Endodermal cell (in vitro differentiated cells): ENCODE measurements around the gene ERMAP. TPM values are rescaled to one million over a fixed set of nuclear protein-coding genes. Genes with fewer than 3 reads are reported as not detected.
A peak's percentile ranks its signal among the peaks of the same experiment; 100 is the strongest.

Experiments
- DNase-seq: peaks from one replicate; pipeline ENCODE4 v3.0.0-alpha.2; 2017
- H3K27ac ChIP-seq: 2 replicates; pipeline ENCODE4 v1.5.1; 2013; ENCODE audit warnings: mild to moderate bottlenecking, low read depth, low read length, moderate library complexity
- H3K27me3 ChIP-seq: 2 replicates; pipeline ENCODE4 v1.6.1; 2013; ENCODE audit warnings: mild to moderate bottlenecking, low read length, moderate library complexity; ENCODE audit not compliant: insufficient read depth, control insufficient read depth, poor library complexity, severe bottlenecking
- H3K36me3 ChIP-seq: 2 replicates; pipeline ENCODE4 v1.7.0; 2013; ENCODE audit warnings: mild to moderate bottlenecking, low read length, moderate library complexity; ENCODE audit not compliant: control insufficient read depth, insufficient read depth
- H3K4me1 ChIP-seq: one replicate; pipeline ENCODE4 v1.7.0; 2013; ENCODE audit warnings: low read length; ENCODE audit not compliant: control insufficient read depth, insufficient read depth
- H3K4me3 ChIP-seq: 2 replicates; pipeline ENCODE4 v1.5.1; 2013; ENCODE audit warnings: mild to moderate bottlenecking, low read length, moderate library complexity
- H3K9ac ChIP-seq: 2 replicates; pipeline ENCODE4 v1.6.1; 2013; ENCODE audit warnings: mild to moderate bottlenecking, low read length, moderate library complexity; ENCODE audit not compliant: poor library complexity, severe bottlenecking; ENCODE audit errors: extremely low read depth
- H3K9me3 ChIP-seq: 2 replicates; pipeline ENCODE4 v1.6.1; 2013; ENCODE audit warnings: mild to moderate bottlenecking, low read length, moderate library complexity; ENCODE audit not compliant: control insufficient read depth
- H3K27ac Mint-ChIP-seq: 2 replicates; pipeline ENCODE4 v1.8.0; 2020; ENCODE audit warnings: mixed read lengths
- H3K27me3 Mint-ChIP-seq: 2 replicates; pipeline ENCODE4 v1.8.0; 2021; ENCODE audit warnings: mild to moderate bottlenecking, mixed read lengths; ENCODE audit not compliant: insufficient read depth
- H3K36me3 Mint-ChIP-seq: 2 replicates; pipeline ENCODE4 v1.8.0; 2020; ENCODE audit warnings: low read depth, mixed read lengths
- H3K4me1 Mint-ChIP-seq: 2 replicates; pipeline ENCODE4 v1.8.0; 2020; ENCODE audit warnings: mixed read lengths
- H3K4me3 Mint-ChIP-seq: 2 replicates; pipeline ENCODE4 v1.8.0; 2020; ENCODE audit warnings: mild to moderate bottlenecking, moderate library complexity, mixed read lengths
- H3K9me3 Mint-ChIP-seq: 2 replicates; pipeline ENCODE4 v1.8.0; 2020; ENCODE audit warnings: mild to moderate bottlenecking, mixed read lengths
- CTCF ChIP-seq: fragments of 200-600 bp; sonication (generic); conservative IDR thresholded peaks from 2 replicates; pipeline ENCODE4 v1.5.0; 2021; ENCODE audit warnings: antibody characterized with exemption, mild to moderate bottlenecking
- WGBS, 2 experiments: methylation state at CpG; one replicate each; pipeline versions ENCODE4 v1.1.5 to v1.1.7; 2013; ENCODE audit warnings: missing lambda C conversion rate in 2 of 2, mixed read lengths in 1 of 2; ENCODE audit not compliant: insufficient coverage in 1 of 2, insufficient read length in 1 of 2; 5-methylcytosine and 5-hydroxymethylcytosine counted together
- total RNA-seq, 2 donors: library from RNA; stranded (reverse); fragmentation: NEBNext Ultra II Directional in 1 of 2; extraction: Animal tissue kit (Norgen Biotek cat#: 25700) in 1 of 2; gene quantifications; 2 replicates in 1 of 2; 3 replicates in 1 of 2; pipeline ENCODE4 v1.2.1, GENCODE V29; 2021

ERMAP gene
- total RNA-seq, 2 donors from 2014 or later: 5.1 to 5.7 TPM

DNA sequence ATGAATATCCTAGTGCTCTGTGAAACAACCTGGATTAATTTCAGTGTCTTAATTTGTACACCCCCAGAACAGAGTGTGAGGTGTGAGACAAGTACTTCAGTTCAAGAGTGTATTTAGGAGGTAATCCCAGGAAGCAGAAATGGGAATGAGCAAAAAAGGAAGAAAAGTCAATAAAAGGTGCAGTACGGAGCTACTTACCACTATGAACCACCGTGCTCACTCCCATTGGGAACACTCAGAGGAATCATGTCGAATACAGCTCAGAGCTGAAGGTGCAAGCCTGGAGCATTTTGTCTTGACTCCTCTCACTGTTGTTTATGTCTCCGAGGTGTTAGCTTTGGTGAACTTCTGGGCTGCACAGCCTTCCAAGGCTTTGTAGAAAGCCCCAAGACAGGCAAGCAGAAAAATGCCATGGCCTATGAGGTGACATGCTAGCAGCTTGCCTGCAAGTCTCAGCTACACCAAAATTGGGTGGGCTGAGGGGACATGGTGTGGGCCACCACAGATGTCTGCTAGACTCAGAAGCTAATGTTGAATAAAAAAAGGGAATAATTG is 7.6 kb downstream of the ERMAP start:
- no peaks in the 10 kb centered on the region for H3K9me3 Mint-ChIP-seq
- no peaks in the 10 kb centered on the region for H3K27me3 Mint-ChIP-seq
- Histone ChIP-seq H3K36me3 (no peaks in the 10 kb centered on the region), H3K4me1 (peaks cover 3% of the 10 kb centered on the region), H3K27me3 (no peaks in the 10 kb centered on the region), H3K9ac (no peak overlapping the region), H3K27ac (no peak overlapping the region), H3K4me3 (no peak overlapping the region), H3K9me3 (no peaks in the 10 kb centered on the region)
- WGBS, 2 experiments: 95 to 100% methylated on average over 4 of the region's 4 CpGs
- no peak for TF ChIP-seq CTCF
- H3K4me3 Mint-ChIP-seq: no peak overlapping the region
- no peak for DNase-seq
- H3K4me1 Mint-ChIP-seq: peaks cover 21% of the 10 kb centered on the region
- H3K36me3 Mint-ChIP-seq: no peaks in the 10 kb centered on the region
- no peak overlapping the region for H3K27ac Mint-ChIP-seq

- Histone ChIP-seq H3K27me3 (no peaks in the 10 kb centered on the region), H3K9me3 (no peaks in the 10 kb centered on the region), H3K4me1 (peaks cover 3% of the 10 kb centered on the region), H3K9ac (no peak overlapping the region), H3K4me3 (no peak overlapping the region), H3K27ac (no peak overlapping the region), H3K36me3 (no peaks in the 10 kb centered on the region)
- DNase-seq: no peak
- H3K36me3 Mint-ChIP-seq: no peaks in the 10 kb centered on the region
- WGBS, 2 experiments: 86 to 95% methylated on average over 6 to 10 of the region's 10 CpGs
- no peak for TF ChIP-seq CTCF
- peaks cover 21% of the 10 kb centered on the region for H3K4me1 Mint-ChIP-seq
- H3K4me3 Mint-ChIP-seq: no peak overlapping the region
- H3K27ac Mint-ChIP-seq: peak overlapping the region; percentile 15
- no peaks in the 10 kb centered on the region for H3K9me3 Mint-ChIP-seq
- no peaks in the 10 kb centered on the region for H3K27me3 Mint-ChIP-seq
These were observed 8.3 kb downstream of the ERMAP start for GRCh38 chr1:42825036-42825851.

DNA sequence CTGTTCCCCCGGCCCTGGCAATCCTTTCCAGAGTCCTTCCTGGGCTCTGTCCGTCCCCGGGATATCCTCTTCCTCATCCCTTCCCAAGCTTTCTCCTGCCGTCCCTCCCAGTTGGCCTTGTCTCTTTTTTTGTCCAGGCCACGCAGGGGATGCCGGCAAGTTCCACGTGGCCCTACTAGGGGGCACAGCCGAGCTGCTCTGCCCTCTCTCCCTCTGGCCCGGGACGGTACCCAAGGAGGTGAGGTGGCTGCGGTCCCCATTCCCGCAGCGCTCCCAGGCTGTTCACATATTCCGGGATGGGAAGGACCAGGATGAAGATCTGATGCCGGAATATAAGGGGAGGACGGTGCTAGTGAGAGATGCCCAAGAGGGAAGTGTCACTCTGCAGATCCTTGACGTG is 13.7 kb downstream of the ERMAP start:
- 84 to 91% methylated on average over 10 to 17 of the region's 17 CpGs for WGBS, 2 experiments
- peak; percentile 53 for TF ChIP-seq CTCF
- Mint-ChIP-seq H3K4me1 (peaks cover 23% of the 10 kb centered on the region), H3K9me3 (no peaks in the 10 kb centered on the region), H3K4me3 (no peak overlapping the region), H3K36me3 (no peaks in the 10 kb centered on the region), H3K27ac (no peak overlapping the region), H3K27me3 (no peaks in the 10 kb centered on the region)
- no peaks in the 10 kb centered on the region for H3K9me3 ChIP-seq
- DNase-seq: peak; percentile 61
- H3K36me3 ChIP-seq: no peaks in the 10 kb centered on the region
- no peak overlapping the region for H3K9ac ChIP-seq
- H3K27ac ChIP-seq: no peak overlapping the region
- no peaks in the 10 kb centered on the region for H3K27me3 ChIP-seq
- peaks cover 13% of the 10 kb centered on the region for H3K4me1 ChIP-seq
- no peak overlapping the region for H3K4me3 ChIP-seq
